ENCODE results near the gene RAB17. TPM values are rescaled to one million over a fixed set of nuclear protein-coding genes. Genes with fewer than 3 reads are reported as not detected.

RAB17 gene
- total and polyA plus RNA-seq, 10 of the 15 experiments (the other 5 are each of a cell fraction or from before 2014, with no cell fraction given), result 0.07 to 1.4 (median 0.28) TPM; not detected in 3

DNA sequence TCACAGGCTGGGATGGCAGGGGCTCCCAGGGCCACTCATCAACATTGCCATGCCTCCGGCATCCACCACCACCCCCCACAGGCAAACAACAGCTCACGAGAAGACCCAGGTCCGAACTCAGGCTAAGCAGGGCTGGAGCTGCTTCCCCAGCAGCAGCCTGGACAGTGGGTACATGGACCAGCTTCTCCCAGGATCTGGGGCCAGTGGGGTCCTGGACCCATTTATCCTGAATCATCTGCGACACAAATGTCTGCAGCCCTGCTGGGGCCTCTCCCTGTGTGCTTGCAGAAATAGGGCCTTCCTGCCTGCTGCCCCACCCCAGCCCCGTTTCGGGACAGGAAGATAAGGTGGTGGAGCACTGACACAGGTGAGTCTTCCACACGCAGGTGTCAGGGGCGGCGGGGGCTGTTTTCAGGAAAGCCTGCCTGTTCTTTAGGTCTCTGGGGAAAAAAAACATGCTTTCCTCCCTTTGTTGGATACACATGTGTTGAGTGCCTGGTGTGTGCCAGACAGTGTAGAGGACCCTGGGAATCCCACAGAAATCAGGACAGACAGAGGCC, 19.7 kb downstream of the RAB17 start (continued):
- no peak for TF ChIP-seq ZNF622 (IDR thresholded peaks at IDR 0.05)

DNA sequence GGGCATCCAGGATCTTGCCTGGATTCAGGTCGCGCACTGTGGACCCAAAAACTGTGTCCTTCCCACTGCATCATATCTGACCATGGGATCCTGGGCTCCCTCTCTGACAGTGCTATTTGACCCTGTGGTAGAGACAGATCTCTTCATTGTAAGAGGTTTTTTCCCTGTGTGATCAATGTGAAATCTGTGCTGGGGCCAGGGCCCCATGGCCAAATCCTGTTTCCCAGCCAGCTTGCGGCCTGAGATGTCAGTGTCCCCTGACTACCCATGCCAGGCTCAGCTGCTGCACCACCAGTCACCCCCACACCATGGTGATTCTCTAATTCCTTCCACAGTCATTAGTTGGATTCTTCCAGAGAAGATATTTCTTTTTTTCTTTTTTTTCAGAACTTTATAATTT, 20.6 kb downstream of the RAB17 start:
- intact Hi-C loops (cut with micrococcal nuclease; ENCODE audit: unreplicated experiment), result loop anchor here (5.0 kb wide), 1 partner anchor 148 kb away; no protein-coding TSS in a partner anchor

More for the DNA sequence above, 20.6 kb downstream of the RAB17 start:
- Histone ChIP-seq H3K36me3 (ENCODE audit: control insufficient read depth in 2 of 2, insufficient read depth in 2 of 2, low read length in 1 of 2) (no peaks in the 10 kb centered on the region), H3K9ac (ENCODE audit: control insufficient read depth, insufficient read depth, low read length) (no peak overlapping the region), H3K27me3 (replicated peaks in 1 of 2; ENCODE audit: control insufficient read depth in 2 of 2, insufficient read depth in 2 of 2, low read length in 1 of 2) (peaks cover 0 to 2% of the 10 kb centered on the region in 2 experiments; a peak in 1 of 4 replicates), H3K4me1 (ENCODE audit: control insufficient read depth, insufficient read depth, low read length) (no peaks in the 10 kb centered on the region), H2AFZ (ENCODE audit: control insufficient read depth, low read depth, low read length) (no peak overlapping the region), H3K79me2 (ENCODE audit: control insufficient read depth, insufficient read depth, low read length) (no peaks in the 10 kb centered on the region), H3K9me3 (replicated peaks; ENCODE audit: control insufficient read depth, insufficient read depth, low read length) (no peaks in the 10 kb centered on the region; the same call in 2 of the 3 replicates), H3K4me2 (ENCODE audit: control insufficient read depth, insufficient read depth) (no peak overlapping the region), H4K20me1 (ENCODE audit: control insufficient read depth, insufficient read depth) (no peaks in the 10 kb centered on the region), H3K4me3 (no peak overlapping the region), H3K27ac (ENCODE audit: control insufficient read depth, insufficient read depth) (no peak overlapping the region)
- no peak for ATAC-seq
- POLR2A ChIA-PET, result interaction anchor here (0.7 kb wide), 1 partner anchor 414 kb away, joined by 3 read pairs; no protein-coding TSS in a partner anchor
- no TSS peak for BruUV-seq (replicated peaks)
- SMC1A ChIA-PET (ENCODE audit: uncharacterized antibody, unreplicated experiment), result interaction anchor here (0.6 to 7.1 kb wide), 3 partner anchors 12 to 149 kb away, joined by 3 to 190 read pairs (median 44); no protein-coding TSS in a partner anchor
- no peak for TF ChIP-seq TBL1XR1 (IDR thresholded peaks at IDR 0.05; ENCODE audit: low read depth, low read length)
- no peak for TF ChIP-seq MYB (IDR thresholded peaks at IDR 0.05; ENCODE audit: borderline replicate concordance, low read depth, low read length)
- TF ChIP-seq BMI1 (IDR thresholded peaks at IDR 0.05; ENCODE audit: borderline replicate concordance), result no peak
- no peak for TF ChIP-seq PKNOX1 (IDR thresholded peaks at IDR 0.05)
- TF ChIP-seq SUPT20H (IDR thresholded peaks at IDR 0.05; ENCODE audit: borderline replicate concordance, control insufficient read depth, low read depth, low read length), result no peak
- TF ChIP-seq NFIC (IDR thresholded peaks at IDR 0.05; ENCODE audit: low read depth, low read length), result no peak
- TF ChIP-seq SREBF2 (IDR thresholded peaks at IDR 0.05; ENCODE audit: low read length), result no peak
- TF ChIP-seq CBX5 (IDR thresholded peaks at IDR 0.05; ENCODE audit: low read depth), result no peak
- TF ChIP-seq, protein P1, sequence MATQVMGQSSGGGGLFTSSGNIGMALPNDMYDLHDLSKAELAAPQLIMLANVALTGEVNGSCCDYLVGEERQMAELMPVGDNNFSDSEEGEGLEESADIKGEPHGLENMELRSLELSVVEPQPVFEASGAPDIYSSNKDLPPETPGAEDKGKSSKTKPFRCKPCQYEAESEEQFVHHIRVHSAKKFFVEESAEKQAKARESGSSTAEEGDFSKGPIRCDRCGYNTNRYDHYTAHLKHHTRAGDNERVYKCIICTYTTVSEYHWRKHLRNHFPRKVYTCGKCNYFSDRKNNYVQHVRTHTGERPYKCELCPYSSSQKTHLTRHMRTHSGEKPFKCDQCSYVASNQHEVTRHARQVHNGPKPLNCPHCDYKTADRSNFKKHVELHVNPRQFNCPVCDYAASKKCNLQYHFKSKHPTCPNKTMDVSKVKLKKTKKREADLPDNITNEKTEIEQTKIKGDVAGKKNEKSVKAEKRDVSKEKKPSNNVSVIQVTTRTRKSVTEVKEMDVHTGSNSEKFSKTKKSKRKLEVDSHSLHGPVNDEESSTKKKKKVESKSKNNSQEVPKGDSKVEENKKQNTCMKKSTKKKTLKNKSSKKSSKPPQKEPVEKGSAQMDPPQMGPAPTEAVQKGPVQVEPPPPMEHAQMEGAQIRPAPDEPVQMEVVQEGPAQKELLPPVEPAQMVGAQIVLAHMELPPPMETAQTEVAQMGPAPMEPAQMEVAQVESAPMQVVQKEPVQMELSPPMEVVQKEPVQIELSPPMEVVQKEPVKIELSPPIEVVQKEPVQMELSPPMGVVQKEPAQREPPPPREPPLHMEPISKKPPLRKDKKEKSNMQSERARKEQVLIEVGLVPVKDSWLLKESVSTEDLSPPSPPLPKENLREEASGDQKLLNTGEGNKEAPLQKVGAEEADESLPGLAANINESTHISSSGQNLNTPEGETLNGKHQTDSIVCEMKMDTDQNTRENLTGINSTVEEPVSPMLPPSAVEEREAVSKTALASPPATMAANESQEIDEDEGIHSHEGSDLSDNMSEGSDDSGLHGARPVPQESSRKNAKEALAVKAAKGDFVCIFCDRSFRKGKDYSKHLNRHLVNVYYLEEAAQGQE (IDR thresholded peaks at IDR 0.05; ENCODE audit: low read depth, low read length), result no peak
- no peak for TF ChIP-seq SUZ12 (IDR thresholded peaks at IDR 0.05; ENCODE audit: unreplicated experiment)
- TF ChIP-seq RBBP5 (conservative IDR thresholded peaks at IDR 0.05), result no peak
- TF ChIP-seq RELA (IDR thresholded peaks at IDR 0.05; ENCODE audit: borderline replicate concordance, partially characterized antibody), result no peak
- FAIRE-seq, result no peak
- no peak for DNase-seq (ENCODE audit: low read depth, low spot score)
- in situ Hi-C loops (cut with MboI), result loop anchor here (5.0 kb wide), 2 partner anchors 58 to 413 kb away; no protein-coding TSS in a partner anchor
- RAD21 ChIA-PET (ENCODE audit: unreplicated experiment), result interaction anchor here (0.7 to 7.4 kb wide), 3 partner anchors 12 to 58 kb away, joined by 3 to 300 read pairs (median 3); no protein-coding TSS in a partner anchor
- 63% methylated on average over 3 of the region's 3 CpGs for WGBS (ENCODE audit: insufficient coverage, insufficient replicate concordance, low lambda C conversion rate, missing lambda C conversion rate)
- CTCF ChIA-PET, result interaction anchor here (0.6 to 6.7 kb wide), 2 partner anchors 32 to 58 kb away, joined by 3 to 364 read pairs; no protein-coding TSS in a partner anchor

All from GM12878 (cell line).